PC-9 (cell line): Measurements from ENCODE around the gene STK24. TPM values are rescaled to one million over a fixed set of nuclear protein-coding genes. Genes with fewer than 3 reads are reported as not detected.

Experiments
- BruUV-seq: library from RNA; stranded (reverse); fragments of 400-500 nt; replicated peaks from 2 replicates; lab custom pipeline; 2021; lab: Mats Ljungman, UMichigan
- CTCF ChIA-PET: fragments of 300-600 bp; sonication (Branson Sonifier 250); formaldehyde crosslinking; loops from one replicate; lab custom pipeline; 2022; ENCODE audit warnings: antibody characterized with exemption; lab: Charles Lee
- POLR2A ChIA-PET: fragments of 300-600 bp; sonication (Branson Sonifier 250); formaldehyde crosslinking; loops from one replicate; lab custom pipeline; 2022; ENCODE audit warnings: antibody characterized with exemption; ENCODE audit not compliant: unreplicated experiment; lab: Charles Lee
- DNase-seq, 2 experiments: peaks; one replicate each; pipeline versions ENCODE4 v3.0.0 to v3.0.0-alpha.2; 2015 to 2022; ENCODE audit warnings: mixed read lengths in 1 of 2
- H2AFZ ChIP-seq: fragments of 200-600 bp; sonication (generic); 2 replicates; pipeline ENCODE4 v1.8.1; 2017; ENCODE audit warnings: antibody characterized with exemption
- H3F3A ChIP-seq: fragments of 200-600 bp; sonication (generic); 2 replicates; pipeline ENCODE4 v1.8.1; 2017; ENCODE audit warnings: antibody characterized with exemption, mild to moderate bottlenecking, low read depth; ENCODE audit not compliant: insufficient read depth
- H3K27ac ChIP-seq: fragments of 200-600 bp; sonication (generic); 2 replicates; pipeline ENCODE4 v1.6.1; 2016; ENCODE audit warnings: mixed run types
- H3K27me3 ChIP-seq: fragments of 200-600 bp; sonication (generic); 2 replicates; pipeline ENCODE4 v1.6.1; 2016; ENCODE audit warnings: low read depth, mixed run types; ENCODE audit not compliant: insufficient read depth
- H3K36me3 ChIP-seq: fragments of 200-600 bp; sonication (generic); 2 replicates; pipeline ENCODE4 v1.6.1; 2016; ENCODE audit warnings: low read depth, mixed run types
- H3K4me1 ChIP-seq: fragments of 200-600 bp; sonication (generic); replicated peaks from 2 replicates; pipeline ENCODE4 v1.6.1; 2016; ENCODE audit warnings: mixed run types; ENCODE audit not compliant: insufficient read depth
- H3K4me2 ChIP-seq: fragments of 200-600 bp; sonication (generic); 2 replicates; pipeline ENCODE4 v1.6.1; 2017; ENCODE audit warnings: mixed run types
- H3K4me3 ChIP-seq: fragments of 200-600 bp; sonication (generic); 2 replicates; pipeline ENCODE4 v1.6.1; 2016; ENCODE audit warnings: mixed run types
- H3K79me2 ChIP-seq: fragments of 200-600 bp; sonication (generic); 2 replicates; pipeline ENCODE4 v1.6.1; 2017; ENCODE audit warnings: low read depth, mixed run types
- H3K9me2 ChIP-seq: fragments of 200-600 bp; sonication (generic); 2 replicates; pipeline ENCODE4 v1.8.1; 2017; ENCODE audit warnings: mild to moderate bottlenecking; ENCODE audit not compliant: insufficient read depth
- H3K9me3 ChIP-seq: fragments of 200-600 bp; sonication (generic); 2 replicates; pipeline ENCODE4 v1.8.1; 2016; ENCODE audit warnings: low read depth; ENCODE audit not compliant: insufficient read depth
- H4K20me1 ChIP-seq: fragments of 200-600 bp; sonication (generic); 2 replicates; pipeline ENCODE4 v1.8.1; 2017; ENCODE audit not compliant: insufficient read depth
- CTCF ChIP-seq: fragments of 200-600 bp; sonication (generic); conservative IDR thresholded peaks from 2 replicates; pipeline ENCODE4 v1.6.1; 2017; ENCODE audit warnings: mixed run types, antibody characterized with exemption, mild to moderate bottlenecking, moderate library complexity
- EZH2 ChIP-seq: fragments of 200-600 bp; sonication (generic); IDR thresholded peaks from 2 replicates; pipeline ENCODE4 v1.8.0; 2017; ENCODE audit warnings: antibody characterized with exemption, low read depth
- intact Hi-C: fragments of 100-400 bp; cut with micrococcal nuclease; formaldehyde crosslinking; loops from one replicate; pipeline ENCODE4 v1.10.0; 2022; ENCODE audit not compliant: unreplicated experiment
- total RNA-seq: library from RNA; stranded (reverse); gene quantifications from 2 replicates; pipeline ENCODE4 v1.2.3, GENCODE V29; 2021

The STK24 gene
- total RNA-seq, 1 experiment from 2014 or later, result 134 TPM

- CTCF ChIA-PET, result no interaction called here
Measured at GRCh38 chr13:98428256-98428966, 148.5 kb downstream of the STK24 start.

GRCh38 chr13:98427331-98427995, 149.4 kb downstream of the STK24 start:
- Histone ChIP-seq H3K4me1 (peaks cover 10% of the 10 kb centered on the region), H3K36me3 (no peaks in the 10 kb centered on the region), H4K20me1 (no peaks in the 10 kb centered on the region), H3K27ac (no peak overlapping the region), H3K79me2 (no peaks in the 10 kb centered on the region), H3K9me3 (no peaks in the 10 kb centered on the region), H3K27me3 (no peaks in the 10 kb centered on the region), H2AFZ (no peak overlapping the region), H3F3A (0 out of 2 replicates have a peak, but pooled peaks cover 3% of the 10 kb centered on the region), H3K4me2 (no peak overlapping the region), H3K4me3 (no peak overlapping the region), H3K9me2 (no peaks in the 10 kb centered on the region)
- no peak for TF ChIP-seq EZH2
- TF ChIP-seq CTCF, result no peak
- ChIA-PET CTCF (no interaction called here), POLR2A (no interaction called here)
- intact Hi-C loops, result no loop called here
- no peak for DNase-seq
- BruUV-seq, result no TSS peak

More at GRCh38 chr13:98428256-98428966, 148.5 kb downstream of the STK24 start:
- TF ChIP-seq CTCF (no peak), EZH2 (no peak)
- Histone ChIP-seq H3F3A (0 out of 2 replicates have a peak, but pooled peaks cover 3% of the 10 kb centered on the region), H2AFZ (no peak overlapping the region), H3K4me2 (no peak overlapping the region), H3K9me3 (no peaks in the 10 kb centered on the region), H3K79me2 (no peaks in the 10 kb centered on the region), H3K4me3 (no peak overlapping the region), H4K20me1 (no peaks in the 10 kb centered on the region), H3K36me3 (no peaks in the 10 kb centered on the region), H3K4me1 (peaks cover 10% of the 10 kb centered on the region), H3K9me2 (no peaks in the 10 kb centered on the region), H3K27ac (no peak overlapping the region), H3K27me3 (no peaks in the 10 kb centered on the region)
- no TSS peak for BruUV-seq
- peak in 1 of 2 experiments; percentile 64 for DNase-seq
- intact Hi-C loops, result no loop called here
- POLR2A ChIA-PET, result no interaction called here

- no peaks in the 10 kb centered on the region for H3F3A ChIP-seq
- TF ChIP-seq CTCF (no peak), EZH2 (no peak)
- H3K9me2 ChIP-seq, result no peaks in the 10 kb centered on the region
- ChIA-PET CTCF (no interaction called here), POLR2A (no interaction called here)
- no TSS peak for BruUV-seq
- intact Hi-C loops, result no loop called here
- no peaks in the 10 kb centered on the region; the same call in 1 of the 2 replicates for H3K36me3 ChIP-seq
- H3K27me3 ChIP-seq, result no peaks in the 10 kb centered on the region
- no peaks in the 10 kb centered on the region for H3K4me1 ChIP-seq
- DNase-seq, result no peak
- H4K20me1 ChIP-seq, result no peaks in the 10 kb centered on the region
- H2AFZ ChIP-seq, result no peak overlapping the region
- no peak overlapping the region for H3K27ac ChIP-seq
- H3K9me3 ChIP-seq, result no peaks in the 10 kb centered on the region
- no peaks in the 10 kb centered on the region for H3K79me2 ChIP-seq
- H3K4me2 ChIP-seq, result no peak overlapping the region
- no peak overlapping the region for H3K4me3 ChIP-seq
Measured at GRCh38 chr13:98423417-98423816, 153.5 kb downstream of the STK24 start.
